Right lobe of liver (tissue), 6 donors: ENCODE measurements around the gene LILRB4. TPM values are rescaled to one million over a fixed set of nuclear protein-coding genes. Genes with fewer than 3 reads are reported as not detected.

ENCODE experiments used
- ATAC-seq, 4 donors: fragments of 200-7000 bp; cut with Tn5 transposase; one replicate each; pipeline ENCODE4 v1.9.1; 2020; ENCODE audit warnings: mild to moderate bottlenecking in 4 of 4, moderate library complexity in 4 of 4
- DNase-seq, 3 donors: peaks; one replicate each; pipeline ENCODE4 v3.0.0-alpha.2; 2020
- H3K27ac ChIP-seq, 3 donors: fragments of 200-600 bp; one replicate each; pipeline ENCODE4 v1.8.0; 2022
- H3K27me3 ChIP-seq, 2 donors: fragments of 200-600 bp; one replicate each; pipeline ENCODE4 v1.8.0; 2022
- H3K36me3 ChIP-seq, 4 donors: fragments of 200-600 bp; sonication (generic) in 1 of 4; one replicate each; pipeline versions ENCODE4 v1.5.1 to v1.8.0; 2017 to 2022; ENCODE audit warnings: control low read depth in 1 of 4
- H3K4me1 ChIP-seq, 4 donors: fragments of 200-600 bp; sonication (generic) in 1 of 4; one replicate each; pipeline versions ENCODE4 v1.5.1 to v1.8.0; 2017 to 2022; ENCODE audit warnings: control low read depth in 1 of 4
- H3K4me3 ChIP-seq, 3 donors: fragments of 200-600 bp; one replicate each; pipeline ENCODE4 v1.8.0; 2022
- H3K9me3 ChIP-seq, 4 donors: fragments of 200-600 bp; sonication (generic) in 1 of 4; one replicate each; pipeline versions ENCODE4 v1.5.1 to v1.8.0; 2017 to 2022; ENCODE audit warnings: control low read depth in 1 of 4
- CTCF ChIP-seq, 4 donors: fragments of 200-600 bp in 3 of 4; fragments of 450-650 bp in 1 of 4; IDR thresholded peaks; one replicate each; pipeline versions ENCODE4 v1.5.1 to v1.8.0; 2016 to 2022; ENCODE audit warnings: antibody characterized with exemption in 4 of 4, mild to moderate bottlenecking in 2 of 4
- POLR2A ChIP-seq: fragments of 450-650 bp; IDR thresholded peaks from one replicate; pipeline ENCODE4 v1.6.1; 2017; ENCODE audit warnings: antibody characterized with exemption, mild to moderate bottlenecking
- WGBS: methylation state at CpG from one replicate; pipeline ENCODE4 v1.1.6; 2018; ENCODE audit warnings: low coverage, low lambda C conversion rate; ENCODE audit not compliant: insufficient coverage; ENCODE audit errors: missing lambda C conversion rate; 5-methylcytosine and 5-hydroxymethylcytosine counted together
- intact Hi-C, 2 donors: fragments of 100-400 bp; cut with DNase I; formaldehyde crosslinking; loops; one replicate each; pipeline versions ENCODE4 v1.11.2 to v1.14.1; 2022
- total RNA-seq, 6 experiments: library from RNA; depleted of rRNA in 2 of 6; stranded (reverse); fragments of >200 nt in 2 of 6; fragmentation: NEBNext Ultra II Directional in 3 of 6; extraction: Animal tissue kit (Norgen Biotek cat#: 25700) in 3 of 6; gene quantifications; one replicate each; pipeline versions ENCODE4 v1.1.0 to v1.2.4, GENCODE V29; 2016 to 2023
- donor health status: DM: no; HTN: yes; CAD: no.
- donor health status: DM: no; HTN: no; CAD: no.
- donor health status: DM: no; HTN: no; CAD: no.
- donor health status: DM: no; HTN: yes; CAD: no.
- donor health status: DM: no; HTN: yes; CAD: no.

The LILRB4 gene
- total RNA-seq, 6 experiments from 2014 or later, result 1.9 to 9.5 (median 2.5) TPM

- ATAC-seq, result peak; percentile 54 to 78 (median 72)
- no peak overlapping the region for H3K4me3 ChIP-seq
- no peaks in the 10 kb centered on the region for H3K9me3 ChIP-seq
- H3K27ac ChIP-seq, result no peak overlapping the region
- TF ChIP-seq CTCF (IDR thresholded peaks at IDR 0.05) (no peak), POLR2A (no peak)
- H3K27me3 ChIP-seq, result no peaks in the 10 kb centered on the region
- H3K4me1 ChIP-seq, result no peaks in the 10 kb centered on the region
- H3K36me3 ChIP-seq, result no peaks in the 10 kb centered on the region
- WGBS, result 32% methylated on average over 3 of the region's 5 CpGs
- DNase-seq, result no peak
- intact Hi-C loops, result no loop called here
Observed at GRCh38 chr19:54644056-54644455, 18.7 kb upstream of the LILRB4 start.

- intact Hi-C loops, result no loop called here
- Histone ChIP-seq H3K27ac (no peak overlapping the region), H3K36me3 (no peaks in the 10 kb centered on the region), H3K4me1 (no peaks in the 10 kb centered on the region), H3K4me3 (no peak overlapping the region), H3K27me3 (no peaks in the 10 kb centered on the region), H3K9me3 (no peaks in the 10 kb centered on the region)
- DNase-seq (no peak), ATAC-seq (no peak)
- TF ChIP-seq CTCF (IDR thresholded peaks at IDR 0.05) (no peak), POLR2A (no peak)
- 72% methylated on average over 11 of the region's 19 CpGs for WGBS
Observed at GRCh38 chr19:54646331-54646841, 16.4 kb upstream of the LILRB4 start.

- intact Hi-C loops, result no loop called here
- Histone ChIP-seq H3K4me1 (no peaks in the 10 kb centered on the region), H3K4me3 (no peak overlapping the region), H3K27ac (no peak overlapping the region), H3K27me3 (no peaks in the 10 kb centered on the region), H3K36me3 (no peaks in the 10 kb centered on the region), H3K9me3 (no peaks in the 10 kb centered on the region)
- WGBS, result 49% methylated on average over 4 of the region's 4 CpGs
- TF ChIP-seq CTCF (IDR thresholded peaks at IDR 0.05) (no peak), POLR2A (no peak)
- ATAC-seq, result no peak
- DNase-seq, result no peak
Observed at GRCh38 chr19:54648129-54648528, 14.7 kb upstream of the LILRB4 start.

- Histone ChIP-seq H3K36me3 (no peaks in the 10 kb centered on the region), H3K27ac (no peak overlapping the region), H3K4me1 (no peaks in the 10 kb centered on the region), H3K27me3 (no peaks in the 10 kb centered on the region), H3K9me3 (no peaks in the 10 kb centered on the region), H3K4me3 (no peak overlapping the region)
- ATAC-seq, result no peak
- DNase-seq, result no peak
- intact Hi-C loops, result no loop called here
- no peak for TF ChIP-seq POLR2A
- TF ChIP-seq CTCF (IDR thresholded peaks at IDR 0.05), result no peak
- 55% methylated on average over 5 of the region's 6 CpGs for WGBS
Observed at GRCh38 chr19:54650108-54650655, 12.6 kb upstream of the LILRB4 start.
